ENCODE measurements around the gene COMT. TPM values are rescaled to one million over a fixed set of nuclear protein-coding genes. Genes with fewer than 3 reads are reported as not detected.
A peak's percentile ranks its signal among the peaks of the same experiment; 100 is the strongest.
"Not testable (repeated sequence)": the region's sequence is repeated elsewhere in the genome, so short reads cannot be mapped to it uniquely, and the experiment has no call there.

Gene COMT
- polyA plus RNA-seq, 1 donor = 99.6 TPM

DNA sequence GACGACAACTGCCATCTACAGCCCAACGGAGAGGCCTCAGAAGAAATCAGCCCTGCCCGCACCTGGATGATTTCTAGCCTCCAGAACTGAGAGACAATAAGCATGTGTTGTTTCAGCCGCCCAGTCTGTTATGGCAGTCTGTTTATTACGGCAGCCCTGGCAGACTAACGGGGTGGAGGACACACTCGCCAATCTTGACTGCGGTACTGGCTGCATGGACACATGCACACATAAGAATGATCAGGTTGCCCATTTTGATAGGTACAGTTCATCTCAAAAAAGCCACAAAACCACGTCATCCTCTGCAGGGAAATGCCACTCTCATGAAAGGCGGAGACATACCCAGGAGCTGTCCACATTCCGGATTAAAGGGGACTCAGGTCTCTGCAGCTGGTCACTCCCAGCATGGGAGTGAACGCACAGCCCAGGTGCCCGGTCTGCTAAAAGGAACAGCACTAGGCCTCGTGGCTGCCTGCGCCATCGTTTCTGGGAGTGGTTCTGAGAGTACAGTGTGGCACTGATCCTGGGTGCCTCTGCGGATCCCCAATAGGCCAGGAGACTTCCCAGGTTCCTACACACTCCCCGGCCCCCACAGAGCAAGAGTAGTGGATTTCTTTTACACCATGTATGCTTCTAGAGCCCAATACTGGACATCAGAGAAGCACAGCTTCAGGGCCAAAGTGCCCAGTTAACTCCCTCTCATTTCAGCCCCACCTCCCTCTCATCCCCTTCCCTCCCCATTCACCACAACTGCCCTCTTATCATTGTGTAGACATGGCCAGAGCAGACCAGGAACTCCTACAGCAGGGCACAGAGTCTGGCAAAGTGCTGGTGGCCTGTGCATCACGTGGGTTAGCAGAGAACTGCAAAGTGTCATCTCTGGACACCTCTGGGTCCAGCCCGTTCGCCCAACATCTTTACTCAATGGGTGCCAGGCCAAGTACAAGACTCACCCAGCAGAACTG is 11.7 kb upstream of the COMT start:
- no peak for DNase-seq

DNA sequence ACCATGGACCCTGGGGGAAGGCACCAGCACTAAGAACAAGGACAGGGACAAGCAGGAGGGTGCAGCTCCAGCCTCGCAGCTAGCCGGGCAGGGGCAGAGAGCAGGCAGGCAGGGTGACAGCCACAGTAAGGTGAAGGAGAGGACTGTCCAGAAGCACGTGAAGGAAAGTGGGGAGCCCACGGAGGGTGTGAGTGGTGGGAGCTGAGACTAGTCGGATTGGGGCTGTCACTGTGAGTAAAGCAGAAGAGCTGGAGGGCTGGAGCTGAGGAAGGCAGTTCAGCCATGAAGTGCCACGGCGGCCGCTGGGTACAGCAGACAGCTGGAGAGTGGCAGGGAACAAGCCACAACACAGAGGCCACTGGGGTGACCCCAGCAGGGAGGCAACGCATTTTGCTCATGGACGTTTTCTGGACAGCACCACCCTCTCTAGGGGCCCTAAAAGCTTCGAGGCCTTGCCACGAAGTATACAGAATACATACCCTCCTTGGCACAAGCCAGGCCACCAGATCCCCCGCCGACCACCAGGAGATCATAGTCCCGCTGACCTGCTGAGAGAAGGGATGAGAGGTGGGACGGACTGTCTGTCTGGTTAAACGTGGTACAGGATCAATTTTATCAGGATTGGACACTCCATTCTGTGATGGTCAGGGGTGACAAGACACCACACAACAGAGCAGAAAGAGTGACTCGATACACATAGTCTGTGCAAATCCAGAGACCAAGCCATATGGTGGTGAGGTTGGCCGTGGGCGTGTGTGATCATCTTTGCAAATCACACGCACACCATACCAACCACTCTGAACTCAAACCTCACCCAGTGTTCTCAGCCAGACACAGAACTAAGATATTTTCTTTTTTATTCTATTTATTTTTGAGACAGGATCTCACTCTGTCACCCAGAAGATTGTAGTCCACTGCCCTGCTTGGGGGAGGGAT is 10.8 kb upstream of the COMT start:
- DNase-seq = no peak

DNA sequence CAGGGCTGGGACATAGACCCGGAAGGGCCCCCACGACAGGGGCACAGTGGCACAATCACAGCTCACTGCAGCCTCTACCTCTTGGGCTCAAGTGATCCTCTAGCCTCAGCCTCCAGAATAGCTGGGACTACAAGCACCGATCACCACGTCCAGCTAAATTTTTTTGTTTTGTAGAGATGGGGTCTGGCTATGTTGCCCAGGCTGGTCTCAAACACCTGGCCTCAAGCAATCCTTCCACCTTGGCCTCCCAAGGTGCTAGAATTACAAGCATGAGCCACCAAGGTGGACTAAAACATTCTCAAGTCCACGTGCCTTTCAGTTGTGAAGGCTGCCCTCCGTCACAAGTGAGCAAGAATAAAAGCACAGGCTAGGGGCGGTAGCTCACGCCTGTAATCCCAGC is 10.1 kb upstream of the COMT start:
- no peak for DNase-seq

- DNase-seq = no peak
These were observed 9.0 kb upstream of the COMT start for GRCh38 chr22:19932367-19933206.

DNA sequence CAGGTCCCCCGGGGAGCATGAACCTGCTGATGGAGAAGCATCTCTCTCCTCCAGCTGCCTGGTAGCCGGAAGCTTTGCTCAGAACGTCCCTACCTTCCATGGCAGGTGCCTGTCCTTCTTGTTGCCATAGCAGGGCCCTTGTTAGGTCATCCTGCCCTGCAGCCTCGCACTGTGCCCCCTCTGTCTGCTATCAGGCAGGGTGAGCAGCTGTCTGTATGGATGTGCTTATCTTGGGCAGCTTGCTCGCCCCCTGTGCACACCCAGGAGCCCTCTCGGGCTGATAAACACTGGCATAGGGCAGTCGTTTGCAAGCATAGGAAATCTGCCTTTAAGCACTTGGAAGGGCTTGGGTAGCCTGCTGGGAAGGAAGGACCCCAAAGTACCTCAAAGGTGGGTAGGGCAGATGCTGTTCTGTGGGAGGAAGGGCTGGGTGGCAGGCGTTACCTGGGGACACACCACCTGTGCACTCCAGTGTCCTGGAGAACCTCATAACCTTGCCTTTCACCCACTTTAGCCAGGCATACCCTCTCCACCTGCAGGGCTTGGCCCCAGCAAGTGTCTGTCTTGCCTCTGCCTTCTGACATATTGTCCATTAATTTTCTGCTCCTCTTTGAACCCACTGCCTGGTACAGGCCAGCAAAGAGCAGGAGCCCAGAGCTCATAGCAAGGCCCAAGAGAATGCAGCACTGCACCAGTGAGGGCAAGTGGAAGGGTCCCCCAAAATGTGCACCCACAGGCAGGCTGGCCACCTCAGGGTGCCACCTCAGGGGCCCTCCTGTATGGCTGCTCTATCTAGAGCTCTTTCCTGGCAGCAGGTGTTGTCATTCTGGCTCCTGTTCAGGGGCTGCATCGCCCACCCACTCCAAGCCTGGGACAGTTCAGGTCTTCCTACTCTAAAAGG is 8.0 kb upstream of the COMT start:
- no peak for DNase-seq

DNA sequence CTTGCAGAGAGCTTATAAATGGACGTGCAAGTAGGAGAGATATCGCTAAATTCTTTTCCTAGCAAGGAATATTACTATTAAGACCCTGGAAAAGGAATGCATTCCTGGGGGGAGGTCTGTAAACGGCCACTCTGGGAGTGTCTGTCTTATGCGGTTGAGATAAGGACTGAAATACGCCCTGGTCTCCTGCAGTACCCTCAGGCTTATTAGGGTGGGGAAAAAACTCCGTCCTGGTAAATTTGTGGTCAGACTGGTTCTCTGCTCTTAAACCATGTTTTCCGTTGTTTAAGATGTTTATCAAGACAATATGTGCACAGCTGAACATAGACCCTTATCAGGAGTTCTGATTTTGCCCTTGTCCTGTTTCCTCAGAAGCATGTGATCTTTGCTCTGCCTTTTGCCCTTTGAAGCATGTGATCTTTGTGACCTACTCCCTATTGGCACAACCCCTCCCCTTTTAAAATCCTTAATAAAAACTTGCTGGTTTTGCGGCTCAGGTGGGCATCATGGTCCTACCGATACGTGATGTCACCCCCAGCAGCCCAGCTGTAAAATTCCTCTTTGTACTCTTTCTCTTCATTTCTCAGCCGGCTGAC is 6.4 kb upstream of the COMT start:
- not testable (repeated sequence) for DNase-seq

- DNase-seq = no peak
These were observed 5.1 kb upstream of the COMT start for GRCh38 chr22:19936513-19936912.

DNA sequence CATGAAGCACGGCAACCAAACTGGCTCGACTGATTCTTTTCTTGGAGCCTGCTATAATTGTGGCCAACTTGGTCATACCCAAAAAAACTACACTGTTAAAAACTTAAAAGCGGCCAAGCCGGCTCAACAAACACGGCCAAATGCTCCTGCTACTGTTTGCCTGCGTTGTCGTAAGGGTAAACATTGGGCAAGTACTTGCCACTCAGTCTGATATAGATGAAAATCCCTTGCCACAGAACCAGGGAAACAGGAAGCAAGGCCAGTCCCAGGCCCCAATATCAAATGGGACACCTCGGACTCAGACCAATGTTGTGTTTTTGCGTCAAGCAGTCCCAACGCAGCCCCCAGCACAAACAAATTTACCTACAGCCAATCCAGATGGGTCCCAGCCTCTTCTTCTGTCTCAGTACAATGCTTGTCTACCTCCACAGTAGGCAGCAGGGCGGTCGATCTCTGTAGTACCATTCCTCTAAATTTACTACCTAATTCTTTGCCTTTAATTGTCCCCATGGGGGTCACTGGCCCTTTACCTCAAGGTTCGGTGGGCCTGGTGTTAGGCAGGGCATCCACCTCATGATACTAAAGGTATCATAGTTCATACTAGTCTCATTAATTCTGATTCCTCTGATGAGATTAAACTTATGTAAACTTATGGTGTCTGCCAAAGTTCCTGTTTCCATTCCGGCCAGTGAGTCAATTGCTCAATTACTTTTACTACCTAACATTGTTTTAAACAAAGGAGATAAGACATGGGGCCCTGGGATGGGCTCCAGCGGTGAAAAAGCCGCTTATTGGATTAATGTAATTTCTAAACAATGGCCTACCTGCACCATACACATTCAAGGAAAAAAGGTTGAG is 3.7 kb upstream of the COMT start:
- DNase-seq = no peak

- DNase-seq = no peak
These were observed 822 bp upstream of the COMT start for GRCh38 chr22:19940536-19941364.

GRCh38 chr22:19942157-19943081 is 847 bp downstream of the COMT start:
- DNase-seq = peak; percentile 80

DNA sequence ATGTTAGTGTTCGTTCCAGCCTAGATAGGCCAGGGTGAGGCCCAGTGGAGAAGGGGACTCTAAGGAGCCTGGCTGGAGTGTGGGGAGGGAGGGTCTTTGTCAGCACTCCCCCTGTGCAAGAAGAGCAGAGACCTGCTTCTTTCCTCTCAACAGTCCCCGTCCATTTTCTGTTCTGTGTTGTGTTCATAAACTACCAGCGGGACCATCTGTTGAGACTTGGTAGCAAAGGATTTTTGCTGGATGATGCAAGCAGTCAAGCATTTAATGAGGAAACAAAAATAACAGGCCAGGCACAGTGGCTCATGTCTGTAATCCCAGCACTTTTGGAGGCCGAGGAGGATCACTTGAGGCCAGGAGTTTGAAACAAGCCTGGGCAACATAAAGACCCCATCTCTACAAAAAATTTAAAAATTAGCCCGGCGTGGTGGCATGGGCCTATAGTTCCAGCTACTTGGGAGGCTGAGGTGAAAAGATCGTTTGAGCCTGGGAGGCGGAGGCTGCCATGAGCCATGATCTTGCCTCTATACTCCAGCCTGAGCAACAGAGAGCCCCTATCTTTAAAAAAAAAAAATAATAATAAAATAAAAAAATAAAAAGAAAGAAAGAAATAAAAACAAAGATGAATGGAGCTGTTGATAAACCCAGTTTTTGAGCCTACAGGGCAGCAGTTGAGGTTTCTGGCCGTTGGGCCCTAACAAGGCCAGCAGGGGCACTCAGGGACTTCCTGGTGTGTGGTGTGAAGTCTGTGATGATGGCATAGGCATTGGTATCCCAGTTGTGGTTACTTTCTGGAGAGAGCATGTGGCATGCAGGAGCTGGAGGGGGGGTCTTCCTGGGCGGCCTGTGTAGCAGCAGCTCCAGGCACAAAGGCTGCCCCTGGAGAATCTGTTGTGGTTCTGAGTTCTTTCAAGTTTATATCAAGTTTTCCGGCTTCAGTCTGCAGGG is 1.8 kb downstream of the COMT start:
- peak; percentile 60 for DNase-seq

- DNase-seq = no peak
These were observed 6.6 kb downstream of the COMT start for GRCh38 chr22:19948057-19948760.

GRCh38 chr22:19951346-19951745 is 9.8 kb downstream of the COMT start:
- no peak for DNase-seq

GRCh38 chr22:19955241-19956128 is 13.9 kb downstream of the COMT start:
- no peak for DNase-seq

GRCh38 chr22:19957445-19957844 is 15.9 kb downstream of the COMT start:
- no peak for DNase-seq

Data from hindlimb muscle (tissue), 1 donor.